Keratinocyte (primary cell): Measurements from ENCODE around the gene CBX8.

Source experiments
- CTCF ChIP-seq, 3 experiments: IDR thresholded peaks in 1 of 3; conservative IDR thresholded peaks in 1 of 3; optimal IDR thresholded peaks in 1 of 3; 2 replicates in 2 of 3; 3 replicates in 1 of 3; pipeline versions ENCODE3 to v1.5.1; 2011; ENCODE audit warnings: low read length in 3 of 3, mild to moderate bottlenecking in 3 of 3, moderate library complexity in 2 of 3, control low read depth in 1 of 3, inconsistent platforms in 1 of 3; ENCODE audit not compliant: insufficient read depth in 2 of 3; ENCODE audit errors: extremely low read depth in 1 of 3
- EZH2 ChIP-seq: IDR thresholded peaks from one replicate; pipeline ENCODE4 v1.6.1; 2012; ENCODE audit warnings: inconsistent platforms, mild to moderate bottlenecking, low read length, moderate library complexity

GRCh38 chr17:79785017-79785899 is 11.6 kb downstream of the CBX8 start:
- no peak for TF ChIP-seq CTCF (optimal IDR thresholded peaks at IDR 0.05 in 1 of 3, IDR thresholded peaks at IDR 0.05 in 1 of 3, conservative IDR thresholded peaks at IDR 0.05 in 1 of 3; ENCODE audit: extremely low read depth in 1 of 3, insufficient read depth in 2 of 3, low read length in 3 of 3)
- no peak for TF ChIP-seq EZH2
